Testis (tissue), 2 donors: ENCODE results near the gene YIF1A.

Source experiments
- POLR2A ChIP-seq: fragments of 450-650 bp; IDR thresholded peaks from one replicate; pipeline ENCODE4 v1.6.1; 2017; ENCODE audit warnings: antibody characterized with exemption, mild to moderate bottlenecking, moderate library complexity
- TF ChIP-seq, protein P1 (sequence below), 3 experiments: fragments of 450-650 bp in 2 of 3; fragments of 200-600 bp in 1 of 3; sonication (generic) in 1 of 3; IDR thresholded peaks; one replicate each; pipeline ENCODE4 v1.5.1; 2016 to 2019; ENCODE audit warnings: antibody characterized with exemption in 3 of 3, mild to moderate bottlenecking in 2 of 3, moderate library complexity in 1 of 3

DNA sequence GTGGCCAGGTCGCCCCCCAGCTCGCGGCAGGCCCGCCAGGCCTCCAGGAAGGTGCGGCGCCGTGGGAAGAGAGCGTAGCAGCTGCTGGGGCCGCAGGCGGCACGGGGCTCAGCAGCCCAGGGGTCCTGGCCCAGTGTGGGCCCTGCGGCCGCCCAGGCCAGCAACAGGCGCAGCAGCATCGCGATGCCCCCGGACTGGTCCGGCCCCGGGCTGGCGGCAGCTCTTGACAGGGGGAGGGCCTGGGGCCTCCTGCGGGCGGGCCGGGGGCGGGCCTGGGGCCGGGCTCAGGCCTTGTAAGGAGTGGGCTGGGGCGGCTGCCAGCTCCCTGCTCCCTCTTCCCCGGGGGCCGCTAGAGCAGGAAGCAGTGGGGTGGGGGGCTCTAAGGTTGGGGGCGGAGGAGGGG lies 27.9 kb upstream of the YIF1A start, which contains the start of gene CD248:
- TF ChIP-seq, protein P1, sequence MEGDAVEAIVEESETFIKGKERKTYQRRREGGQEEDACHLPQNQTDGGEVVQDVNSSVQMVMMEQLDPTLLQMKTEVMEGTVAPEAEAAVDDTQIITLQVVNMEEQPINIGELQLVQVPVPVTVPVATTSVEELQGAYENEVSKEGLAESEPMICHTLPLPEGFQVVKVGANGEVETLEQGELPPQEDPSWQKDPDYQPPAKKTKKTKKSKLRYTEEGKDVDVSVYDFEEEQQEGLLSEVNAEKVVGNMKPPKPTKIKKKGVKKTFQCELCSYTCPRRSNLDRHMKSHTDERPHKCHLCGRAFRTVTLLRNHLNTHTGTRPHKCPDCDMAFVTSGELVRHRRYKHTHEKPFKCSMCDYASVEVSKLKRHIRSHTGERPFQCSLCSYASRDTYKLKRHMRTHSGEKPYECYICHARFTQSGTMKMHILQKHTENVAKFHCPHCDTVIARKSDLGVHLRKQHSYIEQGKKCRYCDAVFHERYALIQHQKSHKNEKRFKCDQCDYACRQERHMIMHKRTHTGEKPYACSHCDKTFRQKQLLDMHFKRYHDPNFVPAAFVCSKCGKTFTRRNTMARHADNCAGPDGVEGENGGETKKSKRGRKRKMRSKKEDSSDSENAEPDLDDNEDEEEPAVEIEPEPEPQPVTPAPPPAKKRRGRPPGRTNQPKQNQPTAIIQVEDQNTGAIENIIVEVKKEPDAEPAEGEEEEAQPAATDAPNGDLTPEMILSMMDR (IDR thresholded peaks at IDR 0.05) = no peak
- TF ChIP-seq POLR2A = no peak
